ENCODE data around the gene SH3RF3.

The SH3RF3 gene

GRCh38 chr2:109489296-109489695, 360.3 kb downstream of the SH3RF3 start:
- DNase-seq: no peak

GRCh38 chr2:109493176-109493935, 364.4 kb downstream of the SH3RF3 start:
- no peak for DNase-seq

DNA sequence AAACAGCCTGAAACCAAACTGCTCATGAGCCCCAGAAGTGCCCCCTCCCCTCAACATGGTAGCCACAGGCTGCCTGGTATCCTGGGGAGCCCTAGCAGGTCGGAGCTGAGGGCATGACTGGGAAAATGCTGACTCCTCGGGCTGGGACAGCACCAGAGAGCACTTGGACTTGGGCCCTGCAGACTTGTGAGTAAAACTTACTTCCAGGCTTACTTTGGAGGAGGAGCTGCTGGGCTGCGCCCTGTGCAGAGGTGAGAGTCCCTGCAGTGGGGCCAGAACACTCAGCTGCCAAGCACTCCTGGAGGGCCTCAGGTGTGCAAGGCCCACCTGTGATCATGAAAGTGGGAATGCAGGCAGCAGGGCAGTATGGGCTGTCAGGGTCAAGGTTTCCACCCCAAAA, 365.3 kb downstream of the SH3RF3 start:
- DNase-seq: no peak

GRCh38 chr2:109497463-109497862, 368.5 kb downstream of the SH3RF3 start:
- DNase-seq: no peak

DNA sequence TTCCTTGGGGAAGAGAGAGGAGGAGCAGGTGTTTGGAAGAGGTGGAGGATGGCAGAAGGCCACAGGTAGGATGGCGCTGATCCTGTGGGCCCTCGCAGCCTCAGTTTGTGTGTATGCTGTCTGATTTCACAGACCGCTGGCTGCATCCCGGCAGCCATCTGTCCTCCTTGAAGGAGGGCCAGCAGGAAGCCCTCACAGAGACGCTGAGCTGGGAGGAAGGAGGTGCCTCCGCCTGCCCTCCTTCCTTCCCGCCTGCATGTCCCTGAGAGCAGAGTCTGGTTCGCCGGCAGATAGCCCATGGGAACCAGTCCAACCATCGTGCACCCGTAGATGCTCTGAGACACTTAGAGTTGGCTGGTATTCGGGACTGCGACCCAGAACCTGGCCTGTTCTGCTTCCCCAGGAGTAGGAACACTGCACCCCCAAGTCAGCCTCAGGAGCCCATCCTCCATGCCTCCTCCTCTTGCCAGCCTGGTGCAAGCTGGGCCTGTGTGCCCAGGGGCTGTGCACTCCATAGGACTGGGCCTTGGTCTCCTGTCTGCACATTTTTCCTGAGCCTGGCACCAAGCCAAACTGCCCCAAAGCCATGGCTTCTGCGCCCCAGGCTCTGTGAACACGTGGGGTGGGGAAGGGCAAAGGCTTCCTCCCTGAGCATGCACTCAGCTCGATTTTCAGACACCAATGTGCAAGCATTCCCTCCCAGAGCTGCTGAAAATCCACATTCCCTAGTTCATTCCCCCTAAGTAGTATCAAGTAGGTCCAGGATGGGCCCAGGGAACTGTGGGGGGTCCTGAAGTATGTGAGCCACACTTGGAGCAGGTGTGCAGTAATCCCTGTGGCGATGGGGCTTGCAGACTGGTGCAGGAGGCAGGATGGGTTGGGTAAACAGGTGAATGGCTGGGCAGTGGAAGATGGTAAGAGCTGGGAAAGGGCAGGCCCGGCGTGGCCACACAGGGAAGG, 369.2 kb downstream of the SH3RF3 start:
- no peak for DNase-seq

GRCh38 chr2:109498906-109499305, 369.9 kb downstream of the SH3RF3 start:
- DNase-seq: no peak

DNA sequence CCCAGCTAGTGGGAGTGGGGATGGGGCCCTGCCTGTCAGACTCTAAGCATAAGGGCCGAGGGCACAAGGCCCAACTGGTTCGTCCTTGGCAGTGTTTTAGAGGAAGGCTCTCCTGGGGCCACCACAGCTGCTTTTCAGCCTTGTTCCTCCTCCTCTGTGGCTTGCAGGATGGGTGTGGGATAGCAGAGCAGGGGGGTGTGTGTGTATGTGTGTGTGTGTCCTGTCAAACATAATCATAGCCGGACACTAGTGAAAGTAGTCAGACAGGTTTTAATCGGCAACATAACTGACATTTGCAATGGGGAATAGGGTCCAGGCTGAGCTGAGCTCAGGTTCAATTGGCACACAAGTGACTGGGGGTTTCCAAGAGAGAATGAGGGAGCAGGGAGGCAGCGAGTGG, 370.6 kb downstream of the SH3RF3 start:
- DNase-seq: no peak

- no peak for DNase-seq
Observed at GRCh38 chr2:109500910-109501309, 371.9 kb downstream of the SH3RF3 start.

DNA sequence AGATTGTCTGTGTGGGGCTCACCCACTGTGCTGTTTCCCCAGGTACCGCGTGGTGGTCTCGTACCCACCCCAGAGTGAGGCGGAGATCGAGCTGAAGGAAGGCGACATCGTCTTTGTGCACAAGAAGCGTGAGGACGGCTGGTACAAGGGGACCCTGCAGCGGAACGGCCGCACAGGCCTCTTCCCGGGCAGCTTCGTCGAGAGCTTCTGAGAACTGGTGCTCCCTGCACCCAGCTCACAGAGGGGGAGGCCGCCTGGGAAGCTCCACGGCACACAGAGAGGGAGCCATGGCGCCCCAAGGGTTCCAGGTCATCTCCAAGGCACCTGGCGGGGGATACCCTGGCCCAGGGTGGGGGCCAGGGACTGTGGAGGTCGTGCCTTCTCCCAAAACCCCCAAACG, 372.5 kb downstream of the SH3RF3 start:
- DNase-seq: no peak

DNA sequence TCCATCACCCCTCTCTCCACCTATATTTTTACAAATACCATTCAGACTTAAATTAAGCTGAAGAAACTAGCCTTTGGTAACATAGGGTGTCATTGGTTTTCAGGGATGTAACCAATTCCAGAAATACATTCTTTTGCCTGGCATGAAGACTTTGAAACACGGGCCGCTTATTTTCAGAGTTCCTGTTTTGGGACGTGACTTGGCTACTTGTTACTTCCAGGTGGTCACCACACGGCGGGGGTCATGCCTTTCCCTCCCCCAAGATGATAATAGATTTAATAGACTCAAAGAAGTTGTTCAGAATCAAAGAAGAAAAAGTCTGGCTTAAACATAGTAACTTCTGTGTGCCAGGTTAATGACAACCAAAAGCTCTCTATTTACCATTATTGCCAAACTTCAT, 374.2 kb downstream of the SH3RF3 start:
- no peak for DNase-seq

DNA sequence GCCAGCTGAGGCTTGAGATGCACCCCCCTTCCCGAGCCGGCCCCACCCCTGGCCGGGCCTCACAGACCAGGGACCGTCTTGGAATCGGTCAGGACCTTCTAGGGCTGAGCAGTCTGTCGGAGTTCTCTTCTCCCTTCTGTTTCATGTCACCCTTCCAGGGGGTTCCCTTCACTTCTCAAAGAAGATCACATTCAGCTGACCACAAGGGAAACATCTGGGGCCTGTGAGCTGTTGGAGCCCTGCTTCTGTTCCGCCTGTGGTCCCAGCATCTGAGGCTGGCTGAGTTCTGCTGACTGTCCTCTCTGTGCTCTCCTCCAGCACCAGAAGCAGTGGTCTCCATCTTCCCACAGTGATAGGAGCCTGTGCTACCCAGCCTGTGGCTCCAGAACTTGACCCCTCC, 378.2 kb downstream of the SH3RF3 start:
- DNase-seq: no peak

GRCh38 chr2:109507828-109508227, 378.8 kb downstream of the SH3RF3 start:
- DNase-seq: no peak

DNA sequence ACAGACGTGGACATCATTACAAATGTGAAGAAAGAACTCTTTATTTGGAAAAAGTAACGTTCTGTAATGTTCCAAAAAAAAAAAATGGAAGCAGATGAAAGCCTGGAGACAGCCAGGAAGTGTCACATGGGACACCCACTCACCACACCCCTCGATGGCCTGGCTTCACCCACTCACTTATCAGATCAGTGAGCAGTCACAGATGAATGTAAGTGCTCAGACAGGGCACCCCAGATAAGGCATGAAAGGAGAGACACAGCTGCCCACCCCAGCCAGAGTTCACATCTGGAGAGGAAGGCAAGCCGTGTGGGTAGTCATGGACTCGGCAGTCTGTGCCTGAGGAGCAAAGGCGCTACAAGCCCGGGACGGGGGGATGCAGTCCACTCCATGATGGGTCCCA, 379.6 kb downstream of the SH3RF3 start:
- no peak for DNase-seq

DNA sequence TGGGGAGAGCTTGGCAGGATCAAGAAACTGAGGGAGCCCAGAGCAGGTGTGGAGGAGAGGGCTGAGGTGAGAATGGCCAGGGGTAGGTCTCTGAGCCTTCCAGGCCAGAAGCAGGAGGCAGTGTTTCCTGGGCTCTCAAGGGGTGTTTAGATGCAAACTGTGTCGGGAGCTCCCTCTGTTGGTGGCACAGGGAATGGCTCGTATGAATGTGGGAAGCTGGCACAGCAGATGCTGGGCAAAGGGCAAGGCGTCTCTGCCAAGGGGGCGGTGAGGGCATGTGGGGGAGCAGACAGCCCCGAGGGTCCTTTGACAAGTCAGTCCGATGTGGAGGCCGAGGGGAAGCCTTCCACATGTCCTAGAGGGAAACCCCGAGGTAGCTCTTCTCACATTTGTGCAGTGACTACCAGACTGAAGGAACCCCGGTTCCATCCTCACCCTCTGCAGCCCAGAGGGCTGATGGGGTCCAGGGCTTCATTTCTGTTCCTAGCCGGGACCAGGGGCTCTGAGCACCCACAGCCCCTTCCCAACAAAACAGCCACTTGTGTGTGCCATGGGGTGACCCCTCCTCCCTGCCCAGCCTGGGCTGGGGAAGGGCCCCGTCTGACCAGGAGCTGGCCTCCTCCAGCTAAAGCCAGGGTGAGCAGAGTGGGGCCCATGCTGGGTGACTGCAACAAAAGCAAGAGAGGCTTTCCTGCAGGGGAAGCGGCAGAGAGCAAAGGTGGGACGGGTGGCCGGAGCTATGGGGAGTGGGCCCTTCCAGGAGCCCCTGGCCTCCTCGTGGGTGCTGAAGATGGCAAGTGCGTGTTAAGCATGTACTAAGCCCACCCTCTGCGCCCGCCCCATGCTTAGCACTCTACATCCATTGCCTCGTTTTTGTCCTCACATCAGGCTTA, 381.4 kb downstream of the SH3RF3 start:
- peak; percentile 44 for DNase-seq

DNA sequence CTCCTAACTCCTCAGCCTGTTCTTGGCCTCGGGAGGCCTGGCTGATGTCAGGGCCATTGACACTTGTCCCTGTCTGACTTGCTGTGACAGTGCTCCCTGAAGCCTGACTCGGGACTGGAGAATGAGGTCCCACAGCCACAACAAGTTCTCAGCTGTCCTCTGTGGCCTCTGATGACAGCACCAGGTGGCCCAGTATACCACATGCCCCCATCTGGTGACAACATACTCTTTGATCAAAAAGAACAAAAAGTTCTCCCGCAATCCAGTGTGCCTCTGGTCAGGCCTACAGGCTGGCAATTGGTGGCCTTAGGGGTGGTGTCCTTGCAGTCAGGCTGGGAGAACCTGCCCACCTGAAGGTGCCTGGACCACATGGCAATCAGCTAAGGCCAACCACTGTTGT, 382.2 kb downstream of the SH3RF3 start:
- no peak for DNase-seq

DNA sequence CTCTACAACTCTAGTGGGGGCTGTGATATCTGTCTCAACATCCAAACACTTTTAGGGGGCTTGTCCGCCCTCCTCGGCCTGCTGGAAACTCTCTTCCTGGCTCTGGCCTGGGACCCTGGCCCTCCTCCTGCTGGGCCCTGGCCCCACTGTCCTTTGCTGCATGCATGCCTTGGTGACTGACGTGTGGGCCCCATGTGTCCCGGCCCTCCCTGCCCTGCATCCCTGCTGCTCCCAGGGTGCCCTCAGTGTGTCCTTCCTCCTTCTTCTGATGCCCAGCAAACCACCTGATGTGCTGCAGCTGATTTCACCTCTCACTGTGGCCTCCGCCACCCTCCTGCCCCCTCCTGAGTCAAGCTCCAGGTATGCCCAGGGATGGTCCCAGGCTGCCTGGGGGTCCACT, 383.1 kb downstream of the SH3RF3 start:
- no peak for DNase-seq

GRCh38 chr2:109513230-109513629, 384.2 kb downstream of the SH3RF3 start:
- DNase-seq: no peak

DNA sequence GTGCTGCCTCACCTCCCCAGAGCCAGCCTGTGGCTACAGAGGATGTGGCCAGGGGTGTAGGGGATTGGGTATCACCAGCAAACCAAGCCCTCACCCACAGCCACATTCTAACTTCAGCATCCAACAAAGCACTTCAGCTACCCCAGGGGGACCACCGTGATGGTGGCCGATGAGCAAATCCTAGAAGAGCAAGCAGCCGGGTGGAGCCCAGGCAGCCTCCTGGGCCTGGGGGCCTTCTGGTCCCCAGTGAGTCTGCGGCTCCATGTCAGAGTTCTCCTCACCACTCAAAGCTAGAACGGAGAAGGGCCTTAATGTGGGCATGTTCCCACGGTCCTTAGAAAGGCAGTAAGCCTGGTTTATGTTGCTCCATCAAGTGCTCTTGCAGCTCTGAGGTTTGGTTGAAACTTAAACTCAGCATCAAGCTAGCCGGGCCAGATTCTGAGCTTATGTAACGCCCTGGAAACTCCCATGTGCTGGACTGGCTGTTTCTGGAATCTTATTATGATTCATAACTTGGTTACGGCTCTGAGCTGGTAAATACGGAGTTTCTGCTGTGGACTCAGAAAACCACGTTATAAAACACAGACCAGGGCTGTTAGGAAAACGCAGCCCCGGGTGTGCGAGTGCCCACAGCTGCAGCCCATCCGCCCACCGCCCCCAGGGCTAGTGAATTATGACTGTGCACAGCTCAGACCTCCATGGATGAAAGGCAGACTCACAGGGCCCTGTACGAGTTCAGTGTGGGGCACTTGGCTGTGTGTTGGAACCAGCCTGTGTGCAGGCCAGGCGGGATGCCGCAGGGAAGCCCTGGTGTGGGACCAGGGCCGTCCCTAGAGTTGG, 385.0 kb downstream of the SH3RF3 start:
- no peak for DNase-seq

DNA sequence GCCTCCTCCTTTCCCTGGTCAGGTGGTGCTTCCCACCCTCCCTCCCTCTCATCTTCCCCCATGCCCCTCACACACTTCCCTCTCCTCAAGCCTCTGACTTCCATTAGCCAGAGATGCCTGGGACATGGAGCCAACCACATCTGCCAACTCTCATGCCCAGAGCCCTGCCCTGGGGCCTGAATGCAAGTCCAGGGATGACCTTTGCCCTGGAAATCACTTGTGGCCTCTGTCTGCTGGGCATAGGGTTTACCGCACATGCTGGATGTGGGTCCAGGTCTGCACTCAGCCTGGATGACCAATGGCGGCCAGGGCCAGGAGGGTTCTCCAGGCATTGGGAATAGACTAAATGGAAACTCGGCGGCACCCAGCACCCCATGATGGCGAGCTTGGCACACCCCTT, 385.9 kb downstream of the SH3RF3 start:
- no peak for DNase-seq

GRCh38 chr2:109516445-109517117, 387.6 kb downstream of the SH3RF3 start:
- DNase-seq: no peak

DNA sequence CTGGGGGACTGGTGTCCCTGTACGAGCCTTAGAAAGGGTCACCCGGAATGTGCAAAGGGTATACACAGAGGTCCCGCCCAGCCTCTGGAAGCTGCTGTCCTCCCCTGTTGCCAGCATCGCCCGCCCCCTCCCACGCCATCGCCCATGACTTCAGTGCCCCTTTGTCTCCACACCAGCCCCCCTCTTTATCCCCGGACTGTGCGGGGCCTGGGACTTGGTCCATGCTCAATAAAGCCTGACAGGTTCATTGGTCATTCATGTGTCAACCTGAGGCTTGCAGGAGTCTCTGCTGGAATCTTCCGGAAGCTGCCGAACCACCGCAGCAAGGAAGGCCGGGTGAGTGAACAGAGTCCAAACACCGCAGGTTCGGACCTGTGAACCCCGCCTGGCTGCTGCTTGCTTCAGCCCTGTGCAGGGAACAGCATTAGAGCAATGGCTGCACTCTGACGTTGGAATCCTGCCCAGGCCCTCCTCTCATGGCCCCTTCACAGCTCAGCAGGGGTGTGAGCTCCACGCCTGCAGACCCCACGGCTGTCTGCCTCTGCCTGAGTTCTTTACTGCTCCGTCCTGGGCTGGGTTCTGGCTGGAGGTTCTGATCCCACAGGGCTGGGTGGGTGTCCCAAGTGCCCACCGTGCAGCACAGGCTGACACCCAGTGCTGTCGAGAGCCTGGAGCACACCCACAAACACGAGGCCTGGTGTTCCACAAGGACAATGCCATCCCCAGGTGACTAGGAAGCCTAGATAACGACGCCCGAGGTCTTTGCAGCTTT, 388.3 kb downstream of the SH3RF3 start:
- no peak for DNase-seq
